Activated CD8-positive, alpha-beta memory T cell treated with anti-CD3 and anti-CD28 coated beads, Interleukin-2, amount 50 U/mL, for 1 hour (primary cell): ENCODE measurements around the gene CLCN4.
A peak's percentile ranks its signal among the peaks of the same experiment; 100 is the strongest.

Experiments used
- DNase-seq: peaks from one replicate; pipeline ENCODE4 v3.0.0-alpha.2; 2020; ENCODE audit errors: extremely low read depth

Gene CLCN4

DNA sequence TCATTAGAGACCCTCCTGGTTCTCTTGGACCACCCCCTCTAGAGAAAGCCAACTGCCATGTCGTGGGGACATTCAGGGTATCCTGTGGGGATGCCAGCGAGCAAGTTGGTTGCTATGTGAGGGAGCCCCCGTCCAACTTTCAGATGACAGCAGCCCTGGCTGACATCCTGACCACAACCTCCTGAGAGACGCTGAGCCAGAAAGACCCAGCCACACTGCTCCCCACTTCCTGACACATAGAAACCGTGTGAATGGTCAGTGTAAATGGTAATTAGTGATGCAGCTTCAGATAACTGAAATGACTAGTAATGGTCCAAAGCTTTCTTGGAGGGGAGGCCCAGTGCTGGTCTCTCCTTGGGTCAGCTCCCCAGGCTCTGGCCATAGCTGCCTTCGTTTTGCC lies 10.8 kb downstream of the CLCN4 start:
- DNase-seq, result no peak

- no peak for DNase-seq
Measured at GRCh38 chrX:10168226-10168625, 11.5 kb downstream of the CLCN4 start.

DNA sequence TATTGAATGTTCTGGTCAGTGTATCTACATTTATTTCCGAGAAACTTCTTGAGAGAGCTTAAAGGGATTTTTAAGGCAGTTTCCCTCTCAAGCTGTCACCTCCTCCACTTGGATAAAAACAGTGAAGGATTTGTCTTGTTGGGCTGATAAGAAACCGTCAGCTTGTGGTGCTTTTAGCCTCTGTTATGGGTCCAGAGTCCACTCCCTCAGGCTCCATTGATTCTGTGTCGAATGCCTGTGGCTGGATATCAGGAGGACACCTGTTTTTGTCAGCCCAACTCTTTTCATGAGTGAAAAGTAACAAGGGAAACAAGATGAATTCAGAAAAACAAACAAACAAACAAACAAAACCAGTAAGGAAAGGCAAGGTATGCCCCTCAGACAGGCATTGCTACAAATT lies 12.4 kb downstream of the CLCN4 start:
- no peak for DNase-seq

- DNase-seq, result no peak
Measured at GRCh38 chrX:10171249-10171648, 14.5 kb downstream of the CLCN4 start.

DNA sequence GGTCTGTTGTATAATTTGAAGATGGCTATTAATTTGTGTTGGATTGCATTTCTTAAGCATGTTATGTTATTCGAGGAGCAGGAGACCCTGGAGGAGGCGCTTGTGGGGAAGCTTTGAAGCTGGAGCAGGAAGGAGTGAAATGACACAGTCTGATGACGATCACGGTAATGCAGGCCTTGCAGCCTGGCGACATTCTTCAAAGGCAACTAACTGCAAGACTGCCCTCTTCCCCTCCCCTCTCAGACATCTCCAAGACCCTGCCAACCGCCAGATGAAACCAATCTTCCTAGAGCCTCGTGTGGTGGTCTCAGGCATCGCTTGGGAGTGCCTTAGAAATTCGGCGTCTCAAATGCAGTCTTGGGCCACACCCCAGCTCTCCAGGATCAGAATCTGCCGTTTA lies 16.1 kb downstream of the CLCN4 start:
- no peak for DNase-seq

GRCh38 chrX:10173331-10173900 lies 16.6 kb downstream of the CLCN4 start:
- no peak for DNase-seq

DNA sequence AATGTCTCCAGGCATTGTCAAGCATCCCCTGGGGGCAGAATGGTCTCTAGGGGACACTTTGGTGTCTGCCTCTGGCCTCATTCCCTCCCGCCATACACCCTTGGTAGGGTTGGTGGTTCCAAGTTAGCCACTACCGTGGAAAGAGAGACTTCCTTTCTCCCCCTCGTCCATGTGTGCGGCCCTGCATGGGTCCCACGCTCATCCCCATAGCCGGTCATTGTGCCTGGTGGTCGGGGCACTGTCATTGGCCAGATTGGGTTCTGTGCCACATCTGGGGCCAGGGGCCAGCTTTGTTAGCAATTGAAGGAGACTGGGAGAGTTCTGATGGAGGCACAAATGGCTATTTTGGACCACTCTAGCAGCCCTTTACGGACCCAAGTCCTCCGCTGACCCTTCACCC lies 17.3 kb downstream of the CLCN4 start:
- no peak for DNase-seq

DNA sequence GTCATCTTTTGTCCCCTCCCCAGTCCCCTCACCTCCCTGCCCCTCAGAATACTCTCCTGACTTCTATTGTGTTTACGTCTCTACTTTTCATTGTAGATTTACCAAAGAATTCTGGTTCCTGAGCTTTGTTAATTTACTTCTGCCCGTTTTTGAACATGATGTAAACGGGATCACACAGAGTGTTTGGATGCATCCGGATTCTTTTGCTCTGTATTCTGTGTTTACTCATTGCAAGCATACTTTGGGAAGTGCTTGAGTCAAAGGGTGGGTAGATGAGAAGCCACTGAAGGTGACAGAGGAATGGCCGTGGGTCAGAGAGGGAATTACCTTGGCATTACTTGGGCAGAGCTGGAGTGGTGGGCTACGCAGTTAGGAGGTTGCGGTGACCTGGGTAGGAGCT lies 18.0 kb downstream of the CLCN4 start:
- no peak for DNase-seq

DNA sequence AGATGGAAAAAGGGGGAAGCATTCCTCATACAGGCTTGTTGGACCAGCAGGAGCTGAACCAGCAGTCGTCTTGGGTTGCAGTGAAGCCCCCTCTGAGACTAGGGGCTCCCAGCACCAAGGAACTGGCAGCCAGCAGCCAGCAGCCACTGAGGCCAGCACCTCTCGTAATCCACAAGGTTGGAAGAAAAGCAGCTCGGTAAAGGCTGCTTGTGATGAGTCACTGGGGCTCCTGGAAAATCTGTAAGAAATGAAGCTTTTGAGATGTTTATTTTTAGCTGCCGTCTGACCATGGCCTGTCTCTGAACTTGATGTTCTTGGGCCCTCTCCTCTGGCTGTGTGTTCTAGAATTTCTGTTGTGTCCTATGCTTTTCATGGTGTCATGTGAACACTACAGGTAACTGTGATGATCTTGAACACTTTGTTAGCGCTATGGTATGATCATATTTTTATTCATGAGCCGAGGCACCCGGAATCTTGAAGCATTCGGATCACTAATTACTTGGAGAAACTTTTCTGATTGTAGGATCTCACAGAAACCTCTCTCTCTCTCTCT lies 18.6 kb downstream of the CLCN4 start:
- no peak for DNase-seq

DNA sequence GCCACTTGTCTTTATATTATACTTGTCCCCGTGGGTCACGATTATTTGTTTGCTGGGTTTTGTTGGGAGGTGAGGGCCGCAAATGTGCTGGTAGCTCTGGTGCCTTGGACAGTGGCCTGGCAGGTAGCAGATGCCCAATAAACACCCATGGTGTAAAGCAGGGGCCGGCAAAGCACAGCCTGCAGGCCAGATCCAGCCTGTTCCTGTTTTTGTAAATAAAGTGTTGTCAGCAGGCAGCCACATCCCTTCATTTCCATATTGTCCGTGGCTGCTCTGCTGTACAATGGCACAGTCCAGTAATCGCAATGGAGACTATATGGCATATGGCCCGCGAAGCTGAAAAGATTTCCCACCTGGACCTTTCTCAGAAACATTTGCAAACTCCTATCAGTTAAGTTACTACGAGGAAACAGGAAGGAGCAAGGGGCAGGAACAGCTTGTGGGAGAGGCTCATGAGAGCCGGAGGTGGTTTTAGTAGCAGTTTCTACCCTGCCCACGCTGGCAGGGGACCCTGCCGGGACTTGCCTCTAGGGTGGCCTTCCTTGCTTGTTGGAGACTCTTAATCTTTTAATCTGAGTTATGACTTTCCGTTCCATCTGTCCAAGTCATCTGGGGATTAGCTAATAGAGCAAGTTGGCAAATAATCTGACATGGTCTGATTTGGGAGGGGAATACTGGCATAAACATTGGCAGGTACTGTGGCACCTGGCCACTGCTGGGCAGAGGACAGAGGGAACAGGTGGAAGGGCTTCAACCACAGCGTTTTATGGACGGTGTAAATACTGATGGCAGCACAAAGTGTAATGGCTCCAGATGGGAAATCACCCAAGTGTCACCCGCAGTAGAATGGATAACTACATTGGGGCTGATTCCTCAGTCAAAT lies 19.6 kb downstream of the CLCN4 start:
- DNase-seq, result no peak

DNA sequence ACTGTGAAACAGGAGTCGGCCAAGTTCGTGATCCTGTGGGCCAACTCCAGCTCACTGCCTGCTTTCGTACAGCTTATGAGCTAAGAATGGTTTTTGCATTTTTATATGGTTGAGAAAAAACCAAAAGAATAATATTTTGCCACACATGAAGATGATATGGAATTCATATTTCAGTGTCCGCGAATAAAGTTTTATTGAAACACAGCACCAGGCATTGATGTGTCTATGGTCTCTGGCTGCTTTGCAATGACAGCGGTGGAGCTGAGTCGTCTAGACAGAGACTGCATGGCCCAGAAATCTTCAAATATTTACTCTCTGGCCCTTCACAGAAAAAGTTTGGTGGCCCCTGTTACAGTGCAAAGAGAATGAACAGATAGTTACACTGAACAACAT lies 20.2 kb downstream of the CLCN4 start:
- no peak for DNase-seq

GRCh38 chrX:10177601-10178000 lies 20.8 kb downstream of the CLCN4 start:
- DNase-seq, result no peak

GRCh38 chrX:10178866-10179463 lies 22.2 kb downstream of the CLCN4 start:
- DNase-seq, result no peak

DNA sequence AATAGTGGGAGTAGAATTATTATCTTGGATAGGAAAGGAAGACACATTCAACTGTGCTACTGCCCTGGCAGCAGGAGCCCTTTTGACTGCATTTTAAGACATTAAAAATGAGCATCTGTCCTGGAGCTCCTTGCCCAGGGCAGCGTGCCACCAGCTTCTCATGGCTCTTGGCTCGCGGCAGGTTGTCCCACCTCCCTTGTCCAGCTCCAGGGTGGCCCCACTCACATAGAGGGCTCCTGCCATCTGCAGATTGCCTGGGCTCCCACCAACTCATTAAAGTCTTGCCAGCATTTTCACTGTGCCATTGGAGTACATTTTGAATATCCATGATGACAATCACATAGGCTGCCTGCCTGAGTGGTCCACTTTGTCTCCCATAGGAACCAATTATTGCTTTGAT lies 27.0 kb downstream of the CLCN4 start:
- DNase-seq, result no peak

DNA sequence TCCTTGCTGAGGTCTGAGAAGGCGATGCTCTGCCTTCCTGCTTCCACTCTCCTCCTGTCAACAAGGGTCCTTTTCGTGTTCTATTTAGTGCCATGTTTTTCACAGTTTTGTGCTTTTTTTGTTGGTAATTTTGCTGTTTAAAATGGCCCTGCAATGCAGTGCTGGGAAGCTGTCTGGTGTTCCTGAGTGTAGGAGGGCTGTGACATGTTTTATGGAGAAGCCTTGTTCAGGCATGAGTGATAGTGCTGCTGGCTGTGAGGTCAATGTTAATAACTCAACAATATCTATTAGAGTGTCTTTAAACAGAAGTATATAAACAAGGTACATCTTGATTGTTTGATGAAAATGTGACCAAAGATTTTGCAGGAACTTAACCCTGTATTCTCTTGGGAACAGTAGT lies 27.6 kb downstream of the CLCN4 start:
- DNase-seq, result no peak

DNA sequence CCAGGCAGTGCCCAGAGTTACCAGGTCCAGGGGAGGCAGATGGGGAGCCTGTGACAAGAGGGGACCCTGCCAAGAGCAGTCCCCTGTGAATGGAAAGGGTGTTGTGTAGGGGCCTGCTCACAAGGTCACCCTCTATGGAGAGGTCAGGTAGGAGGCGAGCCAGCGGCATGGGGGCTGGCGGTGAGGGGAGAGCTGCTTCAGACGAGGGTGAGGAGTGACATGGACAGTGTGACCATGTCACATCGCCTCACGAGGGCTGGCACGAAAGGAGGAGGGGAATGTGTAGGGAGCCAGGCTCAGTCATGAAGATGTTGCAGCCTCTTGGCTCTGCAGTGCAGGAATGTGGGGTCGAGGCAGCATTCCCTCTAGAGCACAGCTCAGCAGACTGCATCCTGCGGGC lies 29.6 kb downstream of the CLCN4 start:
- no peak for DNase-seq

GRCh38 chrX:10187421-10187820 lies 30.6 kb downstream of the CLCN4 start:
- DNase-seq, result no peak

GRCh38 chrX:10189317-10190268 lies 32.8 kb downstream of the CLCN4 start:
- DNase-seq, result peak; percentile 27

DNA sequence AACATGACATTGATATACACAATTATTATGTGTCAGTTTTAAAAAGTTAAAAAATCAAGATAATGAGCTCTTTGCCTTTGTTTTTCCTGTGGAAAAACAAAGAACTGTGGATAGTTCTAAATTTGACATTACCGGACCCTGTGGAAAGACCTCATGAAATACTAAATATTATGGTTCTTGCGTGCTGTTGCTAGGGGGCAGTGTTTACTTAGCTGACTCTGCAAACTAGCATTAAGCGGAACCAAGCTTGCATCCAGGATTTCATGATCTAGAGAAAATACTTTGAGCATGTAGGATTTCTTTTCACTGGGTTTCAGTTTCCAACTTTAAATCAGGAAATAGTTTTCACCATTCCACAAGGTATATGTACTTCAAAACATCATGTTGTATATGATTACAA lies 33.6 kb downstream of the CLCN4 start:
- no peak for DNase-seq

- DNase-seq, result no peak
Measured at GRCh38 chrX:10193587-10193986, 36.8 kb downstream of the CLCN4 start.

DNA sequence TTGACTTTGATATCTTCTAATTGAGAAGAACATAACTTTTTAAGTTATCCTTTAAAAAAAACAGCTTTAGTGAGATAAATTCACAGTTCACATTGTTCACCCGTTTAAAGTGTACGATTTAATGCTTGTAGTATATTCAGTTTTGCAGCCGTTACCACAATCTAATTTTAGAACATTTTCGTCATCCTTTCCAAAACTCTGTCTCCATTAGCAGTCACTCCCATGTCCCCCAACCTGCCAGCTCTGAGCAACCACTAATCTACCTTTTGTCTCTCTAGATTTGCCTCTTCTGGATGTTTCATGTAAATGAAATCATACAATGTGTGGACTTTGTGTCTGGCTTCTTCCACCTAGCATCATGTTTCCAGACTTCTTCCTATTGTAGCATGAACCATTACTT lies 38.6 kb downstream of the CLCN4 start:
- DNase-seq, result no peak

DNA sequence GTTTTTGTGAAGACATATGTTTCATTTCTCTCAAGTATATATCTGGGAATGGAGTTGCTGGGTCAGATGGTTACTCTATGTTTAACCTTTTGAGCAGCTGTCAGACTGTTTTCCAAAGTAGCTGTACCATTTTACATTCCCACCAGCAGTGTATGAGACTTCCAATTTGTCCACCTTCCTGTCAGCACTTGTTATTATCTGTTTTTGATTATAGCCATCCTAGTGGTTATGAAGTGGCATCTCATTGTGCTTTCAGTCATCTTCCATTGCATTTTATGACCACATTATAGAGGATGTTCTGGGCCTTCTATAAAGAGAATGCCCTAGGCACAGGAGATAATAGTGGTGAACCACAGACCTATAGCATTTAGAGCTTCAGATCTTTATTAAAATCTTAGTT lies 39.2 kb downstream of the CLCN4 start:
- DNase-seq, result no peak
